Endothelial cell of umbilical vein (primary cell): ENCODE results near the gene BHLHE23. TPM values are rescaled to one million over a fixed set of nuclear protein-coding genes. Genes with fewer than 3 reads are reported as not detected.

ENCODE experiments used
- BruUV-seq: library from RNA; stranded (reverse); fragments of 400-500 nt; replicated peaks from 2 replicates; lab custom pipeline; 2021; lab: Mats Ljungman, UMichigan
- CTCF ChIA-PET: fragments of 300-600, 350-600 bp; sonication (Branson Sonifier 250); formaldehyde crosslinking; loops from one replicate; lab custom pipeline; 2021; ENCODE audit warnings: antibody characterized with exemption, inconsistent platforms; lab: Charles Lee
- POLR2A ChIA-PET: fragments of 300-600, 350-600 bp; sonication (Branson Sonifier 250); formaldehyde crosslinking; loops from one replicate; lab custom pipeline; 2021; ENCODE audit warnings: antibody characterized with exemption, inconsistent platforms; lab: Charles Lee
- DNase-seq: peaks from one replicate; pipeline ENCODE4 v3.0.0-alpha.2; 2011; ENCODE audit warnings: low read depth, low spot score
- FAIRE-seq: peaks from 2 replicates; lab custom pipeline; 2011; peaks lifted over from hg19 to GRCh38; lab: Jason Lieb, UNC
- H2AFZ ChIP-seq: 2 replicates; pipeline ENCODE4 v1.6.0; 2012; ENCODE audit warnings: low read depth, low read length, control low read depth, inconsistent platforms
- H3K27ac ChIP-seq: 2 replicates; pipeline ENCODE4 v1.5.1; 2011; ENCODE audit warnings: low read depth, mild to moderate bottlenecking, control low read depth, low read length, moderate library complexity; ENCODE audit not compliant: insufficient read depth
- H3K27me3 ChIP-seq, 2 experiments: 2 replicates each; pipeline versions ENCODE4 v1.6.0 to v1.6.1; 2011; ENCODE audit warnings: low read length in 2 of 2, mixed read lengths in 1 of 2; ENCODE audit not compliant: control insufficient read depth in 2 of 2, insufficient read depth in 2 of 2
- H3K36me3 ChIP-seq, 2 experiments: 2 replicates in 1 of 2; 3 replicates in 1 of 2; pipeline ENCODE4 v1.5.1; 2011; ENCODE audit warnings: low read length in 2 of 2, mild to moderate bottlenecking in 1 of 2, moderate library complexity in 1 of 2; ENCODE audit not compliant: control insufficient read depth in 2 of 2, insufficient read depth in 2 of 2; ENCODE audit errors: extremely low read depth in 1 of 2
- H3K4me1 ChIP-seq: 3 replicates; pipeline ENCODE4 v1.5.1; 2011; ENCODE audit warnings: mild to moderate bottlenecking, low read length; ENCODE audit not compliant: control insufficient read depth, insufficient read depth; ENCODE audit errors: extremely low read depth
- H3K4me2 ChIP-seq: 2 replicates; pipeline ENCODE4 v1.6.1; 2011; ENCODE audit warnings: low read length, control low read depth, mixed read lengths; ENCODE audit not compliant: insufficient read depth
- H3K4me3 ChIP-seq, 3 experiments: fragments of 200-600 bp in 1 of 3; sonication (generic), shearing (Covaris generic) in 1 of 3; replicated peaks in 1 of 3; 2 replicates each; pipeline ENCODE4 v1.5.1; 2011 to 2016; ENCODE audit warnings: control low read depth in 3 of 3, low read length in 3 of 3, mild to moderate bottlenecking in 2 of 3, inconsistent platforms in 1 of 3, low read depth in 1 of 3, moderate library complexity in 1 of 3; ENCODE audit not compliant: insufficient read depth in 1 of 3
- H3K79me2 ChIP-seq: 2 replicates; pipeline ENCODE4 v1.6.0; 2012; ENCODE audit warnings: low read length, inconsistent platforms; ENCODE audit not compliant: control insufficient read depth, insufficient read depth
- H3K9ac ChIP-seq: replicated peaks from 2 replicates; pipeline ENCODE3; 2011; ENCODE audit warnings: low read length, control low read depth; ENCODE audit not compliant: insufficient read depth; ENCODE audit errors: extremely low read depth
- H3K9me1 ChIP-seq: replicated peaks from 3 replicates; pipeline ENCODE4 v1.6.0; 2011; ENCODE audit warnings: mild to moderate bottlenecking, low read length; ENCODE audit not compliant: control insufficient read depth, insufficient read depth; ENCODE audit errors: extremely low read depth
- H3K9me3 ChIP-seq: replicated peaks from 2 replicates; pipeline ENCODE4 v1.5.1; 2012; ENCODE audit warnings: low read length, inconsistent platforms; ENCODE audit not compliant: control insufficient read depth, insufficient read depth
- H4K20me1 ChIP-seq: replicated peaks from 2 replicates; pipeline ENCODE3; 2011; ENCODE audit warnings: mild to moderate bottlenecking, low read length; ENCODE audit not compliant: control insufficient read depth, insufficient read depth; ENCODE audit errors: extremely low read depth
- EZH2 ChIP-seq: IDR thresholded peaks from 2 replicates; pipeline ENCODE4 v1.6.1; 2012; ENCODE audit warnings: borderline replicate concordance, low read depth, mild to moderate bottlenecking, moderate library complexity, low read length, inconsistent platforms; ENCODE audit not compliant: severe bottlenecking
- FOS ChIP-seq: IDR thresholded peaks from 2 replicates; pipeline ENCODE4 v1.6.1; 2011; ENCODE audit warnings: mild to moderate bottlenecking, low read length, moderate library complexity, borderline replicate concordance; ENCODE audit not compliant: insufficient read depth
- GATA2 ChIP-seq: IDR thresholded peaks from 2 replicates; pipeline ENCODE4 v1.7.0; 2011; ENCODE audit warnings: low read depth, mild to moderate bottlenecking, moderate library complexity, mixed read lengths, low read length; ENCODE audit not compliant: insufficient read length, insufficient read depth
- JUN ChIP-seq: IDR thresholded peaks from 2 replicates; pipeline ENCODE4 v1.6.1; 2011; ENCODE audit warnings: borderline replicate concordance, low read depth; ENCODE audit not compliant: insufficient read length, insufficient read depth
- MYC ChIP-seq: IDR thresholded peaks from one replicate; pipeline ENCODE4 v1.6.1; 2011; ENCODE audit warnings: mild to moderate bottlenecking, low read depth, low read length
- POLR2A ChIP-seq: IDR thresholded peaks from 2 replicates; pipeline ENCODE4 v1.6.1; 2012; ENCODE audit warnings: low read depth, mild to moderate bottlenecking, control low read depth, low read length
- POLR2AphosphoS5 ChIP-seq: IDR thresholded peaks from 2 replicates; pipeline ENCODE4 v1.6.1; 2012; ENCODE audit warnings: low read depth, mild to moderate bottlenecking, control low read depth, low read length, moderate library complexity; ENCODE audit not compliant: insufficient read depth
- dilution Hi-C: fragments of 300-500 bp; cut with MboI; formaldehyde crosslinking; loops from one replicate; pipeline ENCODE4 v1.15.0; 2019; ENCODE audit warnings: low sequenced_read_pairs; ENCODE audit not compliant: extremely low pct_ligation_motif_present
- intact Hi-C: fragments of 100-400 bp; cut with micrococcal nuclease; formaldehyde crosslinking; loops from one replicate; pipeline ENCODE4 v1.10.0; 2022
- polyA plus RNA-seq, 4 experiments: library from polyadenylated mRNA; depleted of rRNA in 3 of 4; stranded (reverse) in 3 of 4; unstranded in 1 of 4; fragments of >200 nt; gene quantifications; 2 replicates each; pipeline versions ENCODE4 v1.2.1 to v1.2.3, GENCODE V29; 2011 to 2012; ENCODE audit warnings: missing spikeins in 1 of 4
- total RNA-seq: library from RNA; stranded (reverse); gene quantifications from 2 replicates; pipeline ENCODE4 v1.2.3, GENCODE V29; 2021
- TF ChIP-seq, protein P1 (sequence below), 2 donors: IDR thresholded peaks; 1 replicate in 1 of 2; 2 replicates in 1 of 2; pipeline ENCODE4 v1.5.1; 2011; ENCODE audit warnings: low read length in 2 of 2, mild to moderate bottlenecking in 2 of 2, moderate library complexity in 2 of 2, control low read depth in 1 of 2, inconsistent platforms in 1 of 2, low read depth in 1 of 2; ENCODE audit not compliant: insufficient read depth in 1 of 2; ENCODE audit errors: extremely low read depth in 1 of 2
- TF ChIP-seq, protein P2 (sequence below): IDR thresholded peaks from 2 replicates; pipeline ENCODE4 v1.6.1; 2011; ENCODE audit not compliant: insufficient read depth, insufficient read length

The BHLHE23 gene
- total and polyA plus RNA-seq, 2 donors (not counting 3 experiments of a cell fraction or from before 2014, with no cell fraction given): not detected

GRCh38 chr20:63051911-63052310 lies 45.1 kb upstream of the BHLHE23 start:
- FAIRE-seq: no peak
- Histone ChIP-seq H3K9me1 (no peaks in the 10 kb centered on the region), H3K9ac (no peak overlapping the region), H3K27ac (no peak overlapping the region), H2AFZ (no peak overlapping the region), H3K36me3 (no peaks in the 10 kb centered on the region), H4K20me1 (no peaks in the 10 kb centered on the region), H3K79me2 (no peaks in the 10 kb centered on the region), H3K27me3 (peaks cover 2 to 4% of the 10 kb centered on the region in 2 experiments), H3K4me3 (no peak overlapping the region), H3K4me2 (no peak overlapping the region), H3K4me1 (no peaks in the 10 kb centered on the region), H3K9me3 (no peaks in the 10 kb centered on the region)
- dilution Hi-C loops: no loop called here
- ChIA-PET POLR2A (no interaction called here), CTCF (interaction anchor here (1.0 kb wide), 1 partner anchor 79 kb away, joined by 4 read pairs; no protein-coding TSS in a partner anchor)
- DNase-seq: no peak
- intact Hi-C loops: no loop called here
- no peak for TF ChIP-seq JUN
- no peak for TF ChIP-seq MYC
- TF ChIP-seq, protein P1, sequence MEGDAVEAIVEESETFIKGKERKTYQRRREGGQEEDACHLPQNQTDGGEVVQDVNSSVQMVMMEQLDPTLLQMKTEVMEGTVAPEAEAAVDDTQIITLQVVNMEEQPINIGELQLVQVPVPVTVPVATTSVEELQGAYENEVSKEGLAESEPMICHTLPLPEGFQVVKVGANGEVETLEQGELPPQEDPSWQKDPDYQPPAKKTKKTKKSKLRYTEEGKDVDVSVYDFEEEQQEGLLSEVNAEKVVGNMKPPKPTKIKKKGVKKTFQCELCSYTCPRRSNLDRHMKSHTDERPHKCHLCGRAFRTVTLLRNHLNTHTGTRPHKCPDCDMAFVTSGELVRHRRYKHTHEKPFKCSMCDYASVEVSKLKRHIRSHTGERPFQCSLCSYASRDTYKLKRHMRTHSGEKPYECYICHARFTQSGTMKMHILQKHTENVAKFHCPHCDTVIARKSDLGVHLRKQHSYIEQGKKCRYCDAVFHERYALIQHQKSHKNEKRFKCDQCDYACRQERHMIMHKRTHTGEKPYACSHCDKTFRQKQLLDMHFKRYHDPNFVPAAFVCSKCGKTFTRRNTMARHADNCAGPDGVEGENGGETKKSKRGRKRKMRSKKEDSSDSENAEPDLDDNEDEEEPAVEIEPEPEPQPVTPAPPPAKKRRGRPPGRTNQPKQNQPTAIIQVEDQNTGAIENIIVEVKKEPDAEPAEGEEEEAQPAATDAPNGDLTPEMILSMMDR (IDR thresholded peaks at IDR 0.05; ENCODE audit: extremely low read depth in 1 of 2, insufficient read depth in 1 of 2, low read depth in 1 of 2, low read length in 2 of 2): no peak
- no peak for TF ChIP-seq GATA2
- no peak for TF ChIP-seq POLR2A
- TF ChIP-seq, protein P2, sequence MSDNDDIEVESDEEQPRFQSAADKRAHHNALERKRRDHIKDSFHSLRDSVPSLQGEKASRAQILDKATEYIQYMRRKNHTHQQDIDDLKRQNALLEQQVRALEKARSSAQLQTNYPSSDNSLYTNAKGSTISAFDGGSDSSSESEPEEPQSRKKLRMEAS: no peak
- no peak for TF ChIP-seq EZH2
- no peak for TF ChIP-seq POLR2AphosphoS5
- no peak for TF ChIP-seq FOS
- no TSS peak for BruUV-seq
